Measurements from ENCODE around the gene TLE5.

Gene TLE5

GRCh38 chr19:3027981-3028304 is 34.4 kb downstream of the TLE5 start:
- Histone ChIP-seq H3K27me3 (ENCODE audit: insufficient read depth, poor library complexity, severe bottlenecking) (peaks cover 59% of the 10 kb centered on the region), H3K27ac (replicated peaks) (no peak overlapping the region), H3K4me3 (replicated peaks; ENCODE audit: insufficient read depth, low read length) (no peak overlapping the region)
- TF ChIP-seq GABPA (IDR thresholded peaks at IDR 0.05; ENCODE audit: low read depth) (no peak), REST (IDR thresholded peaks at IDR 0.05; ENCODE audit: insufficient replicate concordance, low read depth) (no peak)
- DNase-seq (ENCODE audit: low read depth in 1 of 2, low spot score in 1 of 2), result no peak

- H3K27ac ChIP-seq (replicated peaks), result no peak overlapping the region
- DNase-seq (ENCODE audit: low read depth in 1 of 2, low spot score in 1 of 2), result no peak
- H3K27me3 ChIP-seq (ENCODE audit: insufficient read depth, poor library complexity, severe bottlenecking), result peaks cover 59% of the 10 kb centered on the region
- TF ChIP-seq REST (IDR thresholded peaks at IDR 0.05; ENCODE audit: insufficient replicate concordance, low read depth), result no peak
- no peak for TF ChIP-seq POLR2AphosphoS5 (IDR thresholded peaks at IDR 0.05; ENCODE audit: low read depth)
- no peak for TF ChIP-seq GABPA (IDR thresholded peaks at IDR 0.05; ENCODE audit: low read depth)
- no peak for TF ChIP-seq SPI1 (IDR thresholded peaks at IDR 0.05; ENCODE audit: borderline replicate concordance, low read depth)
- TF ChIP-seq CTCF (IDR thresholded peaks at IDR 0.05; ENCODE audit: insufficient read depth, low read length), result no peak
- H3K4me3 ChIP-seq (replicated peaks; ENCODE audit: insufficient read depth, low read length), result no peak overlapping the region
Measured at GRCh38 chr19:3027292-3027691, 35.0 kb downstream of the TLE5 start.

GRCh38 chr19:3026768-3027167 is 35.5 kb downstream of the TLE5 start:
- H3K4me3 ChIP-seq (replicated peaks; ENCODE audit: insufficient read depth, low read length), result no peak overlapping the region
- no peak for TF ChIP-seq SPI1 (IDR thresholded peaks at IDR 0.05; ENCODE audit: borderline replicate concordance, low read depth)
- TF ChIP-seq CTCF (IDR thresholded peaks at IDR 0.05; ENCODE audit: insufficient read depth, low read length), result no peak
- TF ChIP-seq GABPA (IDR thresholded peaks at IDR 0.05; ENCODE audit: low read depth), result no peak
- no peak for TF ChIP-seq REST (IDR thresholded peaks at IDR 0.05; ENCODE audit: insufficient replicate concordance, low read depth)
- TF ChIP-seq POLR2AphosphoS5 (IDR thresholded peaks at IDR 0.05; ENCODE audit: low read depth), result no peak
- DNase-seq (ENCODE audit: low read depth in 1 of 2, low spot score in 1 of 2), result no peak
- H3K27ac ChIP-seq (replicated peaks), result no peak overlapping the region
- peaks cover 59% of the 10 kb centered on the region for H3K27me3 ChIP-seq (ENCODE audit: insufficient read depth, poor library complexity, severe bottlenecking)

GRCh38 chr19:3025549-3025886 is 36.8 kb downstream of the TLE5 start:
- no peak for DNase-seq (ENCODE audit: low read depth in 1 of 2, low spot score in 1 of 2)
- TF ChIP-seq SPI1 (IDR thresholded peaks at IDR 0.05; ENCODE audit: borderline replicate concordance, low read depth) (no peak), GABPA (IDR thresholded peaks at IDR 0.05; ENCODE audit: low read depth) (no peak), CTCF (IDR thresholded peaks at IDR 0.05; ENCODE audit: insufficient read depth, low read length) (no peak), POLR2AphosphoS5 (IDR thresholded peaks at IDR 0.05; ENCODE audit: low read depth) (no peak), REST (IDR thresholded peaks at IDR 0.05; ENCODE audit: insufficient replicate concordance, low read depth) (no peak)
- peaks cover 53% of the 10 kb centered on the region for H3K27me3 ChIP-seq (ENCODE audit: insufficient read depth, poor library complexity, severe bottlenecking)
- no peak overlapping the region for H3K4me3 ChIP-seq (replicated peaks; ENCODE audit: insufficient read depth, low read length)
- no peak overlapping the region for H3K27ac ChIP-seq (replicated peaks)
